Measurements from ENCODE around the gene KLHL28.

KLHL28 gene, protein sequence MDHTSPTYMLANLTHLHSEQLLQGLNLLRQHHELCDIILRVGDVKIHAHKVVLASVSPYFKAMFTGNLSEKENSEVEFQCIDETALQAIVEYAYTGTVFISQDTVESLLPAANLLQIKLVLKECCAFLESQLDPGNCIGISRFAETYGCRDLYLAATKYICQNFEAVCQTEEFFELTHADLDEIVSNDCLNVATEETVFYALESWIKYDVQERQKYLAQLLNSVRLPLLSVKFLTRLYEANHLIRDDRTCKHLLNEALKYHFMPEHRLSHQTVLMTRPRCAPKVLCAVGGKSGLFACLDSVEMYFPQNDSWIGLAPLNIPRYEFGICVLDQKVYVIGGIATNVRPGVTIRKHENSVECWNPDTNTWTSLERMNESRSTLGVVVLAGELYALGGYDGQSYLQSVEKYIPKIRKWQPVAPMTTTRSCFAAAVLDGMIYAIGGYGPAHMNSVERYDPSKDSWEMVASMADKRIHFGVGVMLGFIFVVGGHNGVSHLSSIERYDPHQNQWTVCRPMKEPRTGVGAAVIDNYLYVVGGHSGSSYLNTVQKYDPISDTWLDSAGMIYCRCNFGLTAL

DNA sequence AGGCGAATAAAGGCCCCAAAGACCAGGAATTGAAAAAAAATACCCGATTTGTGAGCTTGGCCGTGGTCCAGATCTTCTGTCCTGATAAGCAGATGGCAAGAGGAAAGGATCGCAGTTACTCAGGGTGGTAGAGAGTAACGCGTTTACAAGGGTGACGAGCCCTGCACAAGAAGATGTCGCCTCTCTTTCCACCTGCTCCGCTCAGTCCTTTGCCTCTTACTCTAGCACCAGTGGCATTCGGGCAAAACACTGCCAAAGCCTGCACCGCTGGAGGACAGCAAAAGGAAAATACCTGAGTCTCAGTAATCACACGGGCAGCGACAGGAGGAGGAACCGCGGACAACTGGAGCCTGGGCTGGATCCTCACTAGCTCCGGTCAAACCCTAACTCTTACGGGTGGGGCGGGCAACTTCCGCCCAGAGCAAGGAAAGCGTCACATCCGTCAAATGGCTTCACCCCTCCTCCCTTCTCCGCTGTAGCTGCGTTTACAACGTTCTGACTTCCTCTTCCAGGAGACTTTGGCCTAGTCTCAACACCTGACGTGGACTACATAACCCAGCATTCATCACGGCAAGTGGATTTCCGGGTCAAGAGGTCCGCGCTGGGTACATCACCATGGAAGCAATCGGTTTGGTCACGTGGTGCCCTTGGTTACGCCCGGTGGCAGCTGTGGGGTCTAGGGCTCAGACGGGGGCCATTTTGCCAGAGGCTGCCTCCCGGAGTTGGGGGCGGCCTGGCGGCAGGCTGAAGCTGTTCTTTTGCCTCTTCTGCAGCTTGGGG, at the start of gene KLHL28, which contains the start of gene TOGARAM1:
Gene KLHL28 (minus strand): TSS at position 394 of the 780 bp plus-strand sequence. CDS start 16,019 bp downstream, outside the sequence.
Gene TOGARAM1 (plus strand): TSS at position 637 of the 780 bp plus-strand sequence. CDS start 232 bp downstream, outside the sequence.
- DNase-seq (ENCODE audit: low read depth), result peak; percentile 99
- peak within 1 kb of the TSS; percentile 83 for H3K4me3 ChIP-seq (ENCODE audit: control insufficient read depth, low read depth, low read length)
- TF ChIP-seq, protein P1, sequence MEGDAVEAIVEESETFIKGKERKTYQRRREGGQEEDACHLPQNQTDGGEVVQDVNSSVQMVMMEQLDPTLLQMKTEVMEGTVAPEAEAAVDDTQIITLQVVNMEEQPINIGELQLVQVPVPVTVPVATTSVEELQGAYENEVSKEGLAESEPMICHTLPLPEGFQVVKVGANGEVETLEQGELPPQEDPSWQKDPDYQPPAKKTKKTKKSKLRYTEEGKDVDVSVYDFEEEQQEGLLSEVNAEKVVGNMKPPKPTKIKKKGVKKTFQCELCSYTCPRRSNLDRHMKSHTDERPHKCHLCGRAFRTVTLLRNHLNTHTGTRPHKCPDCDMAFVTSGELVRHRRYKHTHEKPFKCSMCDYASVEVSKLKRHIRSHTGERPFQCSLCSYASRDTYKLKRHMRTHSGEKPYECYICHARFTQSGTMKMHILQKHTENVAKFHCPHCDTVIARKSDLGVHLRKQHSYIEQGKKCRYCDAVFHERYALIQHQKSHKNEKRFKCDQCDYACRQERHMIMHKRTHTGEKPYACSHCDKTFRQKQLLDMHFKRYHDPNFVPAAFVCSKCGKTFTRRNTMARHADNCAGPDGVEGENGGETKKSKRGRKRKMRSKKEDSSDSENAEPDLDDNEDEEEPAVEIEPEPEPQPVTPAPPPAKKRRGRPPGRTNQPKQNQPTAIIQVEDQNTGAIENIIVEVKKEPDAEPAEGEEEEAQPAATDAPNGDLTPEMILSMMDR (IDR thresholded peaks at IDR 0.05; ENCODE audit: control insufficient read depth, insufficient read depth, low read depth, low read length, missing control alignments), result no peak

DNA sequence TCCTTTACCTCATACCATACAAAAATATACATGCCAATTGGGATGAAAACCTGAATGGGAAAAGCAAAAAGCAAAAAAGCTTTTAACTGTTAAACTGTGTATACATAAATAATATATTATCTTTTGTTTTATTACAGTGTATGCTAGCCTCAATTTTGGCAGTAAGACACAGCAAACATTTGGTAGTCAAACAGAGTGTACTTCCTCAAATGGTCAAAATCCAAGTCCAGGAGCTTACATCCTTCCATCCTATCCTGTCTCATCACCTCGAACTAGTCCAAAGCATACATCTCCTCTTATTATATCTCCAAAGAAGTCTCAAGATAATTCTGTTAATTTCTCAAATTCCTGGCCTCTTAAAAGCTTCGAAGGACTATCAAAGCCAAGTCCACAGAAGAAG, 42.2 kb upstream of the KLHL28 start:
- TF ChIP-seq, protein P1 (IDR thresholded peaks at IDR 0.05; ENCODE audit: control insufficient read depth, insufficient read depth, low read depth, low read length, missing control alignments), result no peak
- no peak for DNase-seq (ENCODE audit: low read depth)
- no peak overlapping the region for H3K4me3 ChIP-seq (ENCODE audit: control insufficient read depth, low read depth, low read length)

DNA sequence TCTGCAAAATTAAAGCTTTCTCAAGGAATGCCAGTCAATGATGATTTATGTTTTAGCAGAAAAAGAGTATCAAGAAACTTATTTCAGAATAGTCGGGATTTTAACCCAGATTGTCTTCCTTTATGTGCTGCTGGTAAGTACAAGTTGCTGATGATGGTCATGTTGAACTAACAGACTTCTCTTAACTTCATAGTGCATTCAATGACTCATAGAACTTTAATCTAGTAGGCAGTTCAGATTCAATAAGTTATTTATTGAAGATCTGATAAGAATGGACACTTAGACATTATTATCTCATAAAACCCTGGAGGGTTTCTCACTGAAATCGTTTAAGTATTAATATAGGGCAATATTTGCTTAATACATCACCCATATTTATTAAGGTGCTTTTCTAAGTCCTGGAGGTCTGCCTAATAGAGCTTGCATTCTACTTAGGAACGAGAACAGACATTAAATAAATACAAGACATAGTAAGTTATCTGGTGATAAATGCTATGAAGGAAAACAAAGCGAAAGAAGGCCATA, 34.1 kb upstream of the KLHL28 start:
- TF ChIP-seq, protein P1 (IDR thresholded peaks at IDR 0.05; ENCODE audit: control insufficient read depth, insufficient read depth, low read depth, low read length, missing control alignments), result no peak
- H3K4me3 ChIP-seq (ENCODE audit: control insufficient read depth, low read depth, low read length), result no peak overlapping the region
- DNase-seq (ENCODE audit: low read depth), result no peak

DNA sequence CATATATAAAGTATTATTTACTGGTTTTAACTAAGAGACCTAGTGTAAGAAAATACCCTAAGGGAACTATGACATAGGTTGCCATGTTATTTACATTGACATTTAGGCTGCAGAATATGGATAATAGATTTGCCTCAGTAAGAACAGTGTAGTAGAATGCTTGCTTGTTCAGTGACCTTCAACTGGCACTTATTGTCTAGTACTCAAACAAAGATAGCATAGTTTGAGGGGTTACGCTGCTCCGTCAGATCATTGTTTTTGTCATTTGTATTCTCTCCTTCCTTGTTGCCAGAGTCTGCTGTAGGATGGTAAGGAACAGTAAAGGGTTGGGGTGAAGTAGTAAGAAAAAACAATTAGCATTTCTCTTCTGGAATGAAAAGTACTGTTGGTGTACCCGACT, 33.4 kb upstream of the KLHL28 start:
- H3K4me3 ChIP-seq (ENCODE audit: control insufficient read depth, low read depth, low read length), result no peak overlapping the region
- TF ChIP-seq, protein P1 (IDR thresholded peaks at IDR 0.05; ENCODE audit: control insufficient read depth, insufficient read depth, low read depth, low read length, missing control alignments), result no peak
- DNase-seq (ENCODE audit: low read depth), result no peak

DNA sequence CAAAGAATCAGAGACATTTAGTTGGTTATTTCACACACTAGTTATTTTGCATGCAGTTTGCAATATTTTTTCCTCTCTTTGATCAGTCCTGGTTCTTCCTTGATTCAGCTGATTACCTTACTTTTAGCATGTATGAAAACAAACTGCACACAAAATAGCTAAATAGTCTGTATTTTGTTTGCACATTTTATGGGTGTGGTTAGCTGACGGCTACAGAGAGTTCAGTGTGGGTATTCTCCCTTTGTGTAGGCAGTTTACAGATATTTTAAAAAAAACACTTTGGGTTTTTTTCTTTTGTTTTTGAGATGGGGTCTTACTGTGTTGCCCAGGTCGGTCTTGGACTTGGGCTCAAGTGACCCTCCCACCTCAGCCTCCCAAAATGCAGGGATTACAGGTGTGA, 28.8 kb upstream of the KLHL28 start:
- TF ChIP-seq, protein P1 (IDR thresholded peaks at IDR 0.05; ENCODE audit: control insufficient read depth, insufficient read depth, low read depth, low read length, missing control alignments), result no peak
- DNase-seq (ENCODE audit: low read depth), result no peak
- no peak overlapping the region for H3K4me3 ChIP-seq (ENCODE audit: control insufficient read depth, low read depth, low read length)

Measured in AG09309 (cell line).